ENCODE measurements around the gene ACSS3. TPM values are rescaled to one million over a fixed set of nuclear protein-coding genes. Genes with fewer than 3 reads are reported as not detected.

The ACSS3 gene
- total and polyA plus RNA-seq, 2 of the 8 experiments (the other 6 are each of a cell fraction or from before 2014, with no cell fraction given) = 14.4 to 24.0 TPM

- TF ChIP-seq CHD7 (IDR thresholded peaks at IDR 0.05; ENCODE audit: insufficient replicate concordance, low read length) = no peak
Observed at GRCh38 chr12:81143057-81143456, 65.2 kb downstream of the ACSS3 start (continued).

All from H1 (cell line).